K562 (cell line): ENCODE data around the gene RNF224. TPM values are rescaled to one million over a fixed set of nuclear protein-coding genes. Genes with fewer than 3 reads are reported as not detected.

Experiments
- BRD4 ChIP-seq: fragments of 200-600 bp; sonication (generic); IDR thresholded peaks from 2 replicates; pipeline ENCODE4 v1.6.1; 2017; ENCODE audit warnings: inconsistent platforms
- ELK1 ChIP-seq: sonication (generic); formaldehyde crosslinking; IDR thresholded peaks from 2 replicates; pipeline ENCODE4 v1.8.1; 2022; ENCODE audit warnings: missing genetic modification reagents
- HMGN3 ChIP-seq: IDR thresholded peaks from 2 replicates; pipeline ENCODE4 v1.6.1; 2011; ENCODE audit warnings: borderline replicate concordance, low read depth, mild to moderate bottlenecking, mixed read lengths, low read length; ENCODE audit not compliant: insufficient read length; ENCODE audit errors: extremely low read depth
- MTA3 ChIP-seq: fragments of 450-650 bp; formaldehyde crosslinking; IDR thresholded peaks from 2 replicates; pipeline ENCODE4 v1.6.1; 2017; ENCODE audit warnings: mild to moderate bottlenecking, borderline replicate concordance
- PHB2 ChIP-seq: fragments of 450-650 bp; IDR thresholded peaks from 2 replicates; pipeline ENCODE4 v1.6.1; 2017; ENCODE audit warnings: low read depth
- PTTG1 ChIP-seq: fragments of 450-650 bp; IDR thresholded peaks from 2 replicates; pipeline ENCODE4 v1.6.1; 2016; ENCODE audit warnings: low read depth, mild to moderate bottlenecking, missing genetic modification characterization, missing compliant biosample characterization
- SOX6 ChIP-seq: fragments of 450-650 bp; IDR thresholded peaks from 2 replicates; pipeline ENCODE4 v1.6.1; 2014; ENCODE audit warnings: mild to moderate bottlenecking
- SUPT5H ChIP-seq: fragments of 450-650 bp; IDR thresholded peaks from 2 replicates; pipeline ENCODE4 v1.6.1; 2016
- ZBTB40 ChIP-seq, 2 experiments: fragments of 450-650 bp in 1 of 2; sonication (generic) in 1 of 2; formaldehyde crosslinking in 1 of 2; IDR thresholded peaks; 2 replicates each; pipeline versions ENCODE4 v1.7.1 to v1.9.0; 2016 to 2022; ENCODE audit warnings: inconsistent platforms in 1 of 2, mild to moderate bottlenecking in 1 of 2, missing genetic modification reagents in 1 of 2
- ZNF431 ChIP-seq: sonication (generic); formaldehyde crosslinking; IDR thresholded peaks from 2 replicates; pipeline ENCODE4 v1.8.0; 2022; ENCODE audit warnings: mild to moderate bottlenecking, missing genetic modification reagents
- ZNF75A ChIP-seq: fragments of 450-650 bp; formaldehyde crosslinking; IDR thresholded peaks from 2 replicates; pipeline ENCODE4 v1.4.0; 2020; ENCODE audit warnings: mild to moderate bottlenecking
- polyA plus RNA-seq, 8 experiments: library from polyadenylated mRNA; depleted of rRNA in 4 of 8; stranded (reverse) in 5 of 8; unstranded in 3 of 8; fragments of >200 nt; fragmentation: Nextera tagmentation in 2 of 8; fragmentation: Illumina TruSeq in 1 of 8; extraction: Ambion mirVana in 2 of 8; extraction: Trizol in 1 of 8; gene quantifications; 2 replicates each; pipeline versions ENCODE4 v1.2.1 to v1.2.3, GENCODE V29; 2011 to 2014; ENCODE audit warnings: inconsistent platforms in 1 of 8, missing spikeins in 1 of 8
- total RNA-seq, 7 experiments: library from RNA; depleted of rRNA in 6 of 7; stranded (reverse); fragments of >200 nt in 6 of 7; fragmentation: Illumina TruSeq in 2 of 7; extraction: Trizol in 2 of 7; gene quantifications; 2 replicates each; pipeline versions ENCODE4 v1.2.1 to v1.2.3, GENCODE V29; 2011 to 2021; ENCODE audit warnings: low replicate concordance in 1 of 7
- TF ChIP-seq, protein P1 (sequence below): fragments of 150-350 bp; IDR thresholded peaks from 2 replicates; pipeline ENCODE4 v1.6.1; 2014; ENCODE audit warnings: low read depth, mild to moderate bottlenecking, low read length, borderline replicate concordance

The RNF224 gene
- total and polyA plus RNA-seq, 9 of the 15 experiments (the other 6 are each of a cell fraction or from before 2014, with no cell fraction given): not detected

DNA sequence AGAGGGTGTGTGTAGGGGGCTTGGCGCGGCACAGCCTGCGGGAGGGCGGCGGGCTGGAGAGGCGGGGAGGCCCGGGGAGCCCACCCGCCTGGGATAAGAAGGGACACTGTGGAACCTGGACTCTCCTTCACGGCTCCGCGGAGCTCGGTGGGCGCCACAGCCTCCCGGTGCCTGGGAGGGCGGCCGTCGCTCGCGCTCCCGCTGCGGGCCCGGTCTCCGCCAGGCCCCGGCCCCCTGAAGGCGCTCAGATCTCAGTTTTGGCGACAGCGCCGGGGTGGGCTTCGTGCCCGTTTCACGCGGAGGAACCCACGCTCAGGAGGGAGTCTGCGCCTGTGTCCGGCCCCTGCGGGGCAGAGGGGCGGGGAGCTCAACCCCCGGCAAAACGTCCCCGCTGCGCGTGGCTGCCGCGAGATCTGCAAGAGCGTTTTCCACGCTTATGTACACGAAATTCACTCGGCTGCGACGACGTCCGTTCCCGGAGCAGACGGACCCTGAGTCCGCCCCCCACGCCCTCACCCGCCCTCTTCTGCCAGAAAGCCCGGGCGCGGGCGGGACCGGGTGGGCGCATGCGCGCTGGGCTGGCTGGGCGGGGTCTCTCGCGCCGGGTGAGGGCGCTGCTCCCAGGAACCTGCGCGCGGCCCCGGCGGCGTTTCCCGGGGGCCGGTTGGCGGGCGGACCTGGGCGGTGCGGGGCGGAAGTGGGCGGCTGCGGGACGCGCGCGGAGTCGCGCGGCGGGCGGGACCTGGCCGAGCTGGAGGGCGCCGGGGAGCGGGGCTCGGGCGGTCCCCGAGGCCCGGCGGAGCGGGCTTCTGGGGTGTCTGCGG, 27.5 kb downstream of the RNF224 start, which contains the start of gene NELFB (continued):
- peak; percentile 86 for TF ChIP-seq SUPT5H
- peak; percentile 87 for TF ChIP-seq ZBTB40 (IDR thresholded peaks at IDR 0.05)
- TF ChIP-seq ZBTB40 (CRISPR knock-in tag; IDR thresholded peaks at IDR 0.05): no peak
- TF ChIP-seq ZNF75A (CRISPR knock-in tag): no peak
- TF ChIP-seq HMGN3: peak; percentile 75
- TF ChIP-seq ELK1 (CRISPR knock-in tag): no peak
- TF ChIP-seq, protein P1, sequence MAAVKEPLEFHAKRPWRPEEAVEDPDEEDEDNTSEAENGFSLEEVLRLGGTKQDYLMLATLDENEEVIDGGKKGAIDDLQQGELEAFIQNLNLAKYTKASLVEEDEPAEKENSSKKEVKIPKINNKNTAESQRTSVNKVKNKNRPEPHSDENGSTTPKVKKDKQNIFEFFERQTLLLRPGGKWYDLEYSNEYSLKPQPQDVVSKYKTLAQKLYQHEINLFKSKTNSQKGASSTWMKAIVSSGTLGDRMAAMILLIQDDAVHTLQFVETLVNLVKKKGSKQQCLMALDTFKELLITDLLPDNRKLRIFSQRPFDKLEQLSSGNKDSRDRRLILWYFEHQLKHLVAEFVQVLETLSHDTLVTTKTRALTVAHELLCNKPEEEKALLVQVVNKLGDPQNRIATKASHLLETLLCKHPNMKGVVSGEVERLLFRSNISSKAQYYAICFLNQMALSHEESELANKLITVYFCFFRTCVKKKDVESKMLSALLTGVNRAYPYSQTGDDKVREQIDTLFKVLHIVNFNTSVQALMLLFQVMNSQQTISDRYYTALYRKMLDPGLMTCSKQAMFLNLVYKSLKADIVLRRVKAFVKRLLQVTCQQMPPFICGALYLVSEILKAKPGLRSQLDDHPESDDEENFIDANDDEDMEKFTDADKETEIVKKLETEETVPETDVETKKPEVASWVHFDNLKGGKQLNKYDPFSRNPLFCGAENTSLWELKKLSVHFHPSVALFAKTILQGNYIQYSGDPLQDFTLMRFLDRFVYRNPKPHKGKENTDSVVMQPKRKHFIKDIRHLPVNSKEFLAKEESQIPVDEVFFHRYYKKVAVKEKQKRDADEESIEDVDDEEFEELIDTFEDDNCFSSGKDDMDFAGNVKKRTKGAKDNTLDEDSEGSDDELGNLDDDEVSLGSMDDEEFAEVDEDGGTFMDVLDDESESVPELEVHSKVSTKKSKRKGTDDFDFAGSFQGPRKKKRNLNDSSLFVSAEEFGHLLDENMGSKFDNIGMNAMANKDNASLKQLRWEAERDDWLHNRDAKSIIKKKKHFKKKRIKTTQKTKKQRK: no peak
- TF ChIP-seq BRD4: peak; percentile 40; the same call in 1 of the 2 replicates
- no peak for TF ChIP-seq PHB2
- no peak for TF ChIP-seq ZNF431
- no peak for TF ChIP-seq PTTG1
- peak; percentile 26 for TF ChIP-seq MTA3
- no peak for TF ChIP-seq SOX6
